Islet precursor cell (in vitro differentiated cells): Measurements from ENCODE around the gene RFC5.
"Not testable (repeated sequence)": the region's sequence is repeated elsewhere in the genome, so short reads cannot be mapped to it uniquely, and the experiment has no call there.

Experiments used
- DNase-seq: peaks from one replicate; pipeline ENCODE4 v3.0.0-alpha.2; 2018

Gene RFC5

GRCh38 chr12:118053071-118053985 is 36.8 kb downstream of the RFC5 start:
- no peak for DNase-seq

- DNase-seq: peak; percentile 82
Observed at GRCh38 chr12:118055144-118055557, 38.6 kb downstream of the RFC5 start.

- DNase-seq: no peak
Observed at GRCh38 chr12:118055865-118056773, 39.6 kb downstream of the RFC5 start.

GRCh38 chr12:118058227-118058626 is 41.7 kb downstream of the RFC5 start:
- no peak for DNase-seq

GRCh38 chr12:118058881-118059280 is 42.4 kb downstream of the RFC5 start:
- no peak for DNase-seq

GRCh38 chr12:118059341-118060191 is 43.1 kb downstream of the RFC5 start:
- no peak for DNase-seq

GRCh38 chr12:118060301-118061010 is 44.0 kb downstream of the RFC5 start:
- DNase-seq: peak; percentile 69

GRCh38 chr12:118061011-118061872 is 44.7 kb downstream of the RFC5 start, which contains the start of gene WSB2:
Gene WSB2 (minus strand): TSS chr12:118061179. CDS start chr12:118061048, 131 bp downstream.
- peak; percentile 76 for DNase-seq

- DNase-seq: peak; percentile 88
Observed at GRCh38 chr12:118061873-118062843, 45.7 kb downstream of the RFC5 start.

GRCh38 chr12:118063576-118064391 is 47.3 kb downstream of the RFC5 start:
- no peak for DNase-seq

- no peak for DNase-seq
Observed at GRCh38 chr12:118064608-118065007, 48.1 kb downstream of the RFC5 start.

- DNase-seq: no peak
Observed at GRCh38 chr12:118065380-118065779, 48.9 kb downstream of the RFC5 start.

- DNase-seq: no peak
Observed at GRCh38 chr12:118068445-118068844, 51.9 kb downstream of the RFC5 start.

- DNase-seq: no peak
Observed at GRCh38 chr12:118070650-118071049, 54.1 kb downstream of the RFC5 start.

- no peak for DNase-seq
Observed at GRCh38 chr12:118073768-118074167, 57.3 kb downstream of the RFC5 start.

GRCh38 chr12:118081521-118081920 is 65.0 kb downstream of the RFC5 start:
- not testable (repeated sequence) for DNase-seq
